ENCODE measurements around the gene FUCA2.

Gene FUCA2

DNA sequence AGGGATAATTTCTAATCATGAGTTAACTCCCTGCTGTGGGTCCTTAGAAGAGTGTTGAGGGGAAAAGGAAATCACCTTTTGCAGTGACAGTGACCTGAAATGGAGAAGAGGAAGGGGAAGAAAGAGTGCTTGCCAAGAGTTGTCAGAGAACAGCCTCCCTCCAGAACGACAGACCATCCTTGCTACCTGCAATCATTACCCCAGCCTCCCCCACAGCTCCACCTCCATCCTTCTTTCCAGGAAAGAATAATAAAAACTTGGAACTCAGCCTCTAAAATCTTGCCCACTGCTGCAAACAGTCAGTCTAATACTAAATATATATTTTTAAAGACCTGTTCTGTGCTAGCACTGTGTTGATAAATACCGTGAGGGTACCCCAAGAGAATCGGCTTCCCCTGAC, 28.7 kb upstream of the FUCA2 start (continued):
- TF ChIP-seq, protein P1, sequence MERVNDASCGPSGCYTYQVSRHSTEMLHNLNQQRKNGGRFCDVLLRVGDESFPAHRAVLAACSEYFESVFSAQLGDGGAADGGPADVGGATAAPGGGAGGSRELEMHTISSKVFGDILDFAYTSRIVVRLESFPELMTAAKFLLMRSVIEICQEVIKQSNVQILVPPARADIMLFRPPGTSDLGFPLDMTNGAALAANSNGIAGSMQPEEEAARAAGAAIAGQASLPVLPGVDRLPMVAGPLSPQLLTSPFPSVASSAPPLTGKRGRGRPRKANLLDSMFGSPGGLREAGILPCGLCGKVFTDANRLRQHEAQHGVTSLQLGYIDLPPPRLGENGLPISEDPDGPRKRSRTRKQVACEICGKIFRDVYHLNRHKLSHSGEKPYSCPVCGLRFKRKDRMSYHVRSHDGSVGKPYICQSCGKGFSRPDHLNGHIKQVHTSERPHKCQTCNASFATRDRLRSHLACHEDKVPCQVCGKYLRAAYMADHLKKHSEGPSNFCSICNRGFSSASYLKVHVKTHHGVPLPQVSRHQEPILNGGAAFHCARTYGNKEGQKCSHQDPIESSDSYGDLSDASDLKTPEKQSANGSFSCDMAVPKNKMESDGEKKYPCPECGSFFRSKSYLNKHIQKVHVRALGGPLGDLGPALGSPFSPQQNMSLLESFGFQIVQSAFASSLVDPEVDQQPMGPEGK (CRISPR knock-in tag; IDR thresholded peaks at IDR 0.05; ENCODE audit: borderline replicate concordance), result no peak
- no peak for TF ChIP-seq CSDC2 (CRISPR knock-in tag; IDR thresholded peaks at IDR 0.05)

DNA sequence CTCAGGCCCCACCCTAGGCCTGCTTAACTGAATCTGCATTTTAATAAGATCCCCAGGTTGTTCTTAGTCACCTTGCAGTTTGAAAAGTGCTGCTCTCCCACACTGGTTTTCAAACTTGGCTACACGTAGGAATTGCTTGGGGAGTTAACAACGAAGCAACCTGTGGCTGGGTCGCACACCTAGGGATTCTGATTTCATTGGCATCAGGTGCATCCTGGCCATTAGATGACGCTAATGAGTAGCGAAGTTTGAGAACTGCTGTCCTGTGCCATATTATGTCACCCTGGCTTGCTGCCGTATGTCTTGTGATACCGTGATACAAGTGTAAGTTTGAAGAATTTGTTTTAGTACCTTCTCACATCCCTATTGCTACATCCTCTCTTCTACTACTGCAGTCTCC, 28.2 kb upstream of the FUCA2 start:
- ATAC-seq, result no peak
- TF ChIP-seq ARNTL (CRISPR knock-in tag; IDR thresholded peaks at IDR 0.05; ENCODE audit: borderline replicate concordance, low read depth), result no peak
- TF ChIP-seq PPARA (CRISPR knock-in tag; IDR thresholded peaks at IDR 0.05; ENCODE audit: borderline replicate concordance), result no peak
- TF ChIP-seq, protein P2, sequence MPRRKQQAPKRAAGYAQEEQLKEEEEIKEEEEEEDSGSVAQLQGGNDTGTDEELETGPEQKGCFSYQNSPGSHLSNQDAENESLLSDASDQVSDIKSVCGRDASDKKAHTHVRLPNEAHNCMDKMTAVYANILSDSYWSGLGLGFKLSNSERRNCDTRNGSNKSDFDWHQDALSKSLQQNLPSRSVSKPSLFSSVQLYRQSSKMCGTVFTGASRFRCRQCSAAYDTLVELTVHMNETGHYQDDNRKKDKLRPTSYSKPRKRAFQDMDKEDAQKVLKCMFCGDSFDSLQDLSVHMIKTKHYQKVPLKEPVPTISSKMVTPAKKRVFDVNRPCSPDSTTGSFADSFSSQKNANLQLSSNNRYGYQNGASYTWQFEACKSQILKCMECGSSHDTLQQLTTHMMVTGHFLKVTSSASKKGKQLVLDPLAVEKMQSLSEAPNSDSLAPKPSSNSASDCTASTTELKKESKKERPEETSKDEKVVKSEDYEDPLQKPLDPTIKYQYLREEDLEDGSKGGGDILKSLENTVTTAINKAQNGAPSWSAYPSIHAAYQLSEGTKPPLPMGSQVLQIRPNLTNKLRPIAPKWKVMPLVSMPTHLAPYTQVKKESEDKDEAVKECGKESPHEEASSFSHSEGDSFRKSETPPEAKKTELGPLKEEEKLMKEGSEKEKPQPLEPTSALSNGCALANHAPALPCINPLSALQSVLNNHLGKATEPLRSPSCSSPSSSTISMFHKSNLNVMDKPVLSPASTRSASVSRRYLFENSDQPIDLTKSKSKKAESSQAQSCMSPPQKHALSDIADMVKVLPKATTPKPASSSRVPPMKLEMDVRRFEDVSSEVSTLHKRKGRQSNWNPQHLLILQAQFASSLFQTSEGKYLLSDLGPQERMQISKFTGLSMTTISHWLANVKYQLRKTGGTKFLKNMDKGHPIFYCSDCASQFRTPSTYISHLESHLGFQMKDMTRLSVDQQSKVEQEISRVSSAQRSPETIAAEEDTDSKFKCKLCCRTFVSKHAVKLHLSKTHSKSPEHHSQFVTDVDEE (CRISPR knock-in tag; IDR thresholded peaks at IDR 0.05), result no peak
- TF ChIP-seq CSDC2 (CRISPR knock-in tag; IDR thresholded peaks at IDR 0.05), result no peak
- TF ChIP-seq ZNF565 (CRISPR knock-in tag; conservative IDR thresholded peaks at IDR 0.05; ENCODE audit: low read depth), result no peak
- no peak for TF ChIP-seq TOX (CRISPR knock-in tag; IDR thresholded peaks at IDR 0.05; ENCODE audit: borderline replicate concordance)
- no peak for TF ChIP-seq ISL1 (CRISPR knock-in tag; IDR thresholded peaks at IDR 0.05)
- no peak for TF ChIP-seq TCF4 (CRISPR knock-in tag; IDR thresholded peaks at IDR 0.05; ENCODE audit: borderline replicate concordance)

DNA sequence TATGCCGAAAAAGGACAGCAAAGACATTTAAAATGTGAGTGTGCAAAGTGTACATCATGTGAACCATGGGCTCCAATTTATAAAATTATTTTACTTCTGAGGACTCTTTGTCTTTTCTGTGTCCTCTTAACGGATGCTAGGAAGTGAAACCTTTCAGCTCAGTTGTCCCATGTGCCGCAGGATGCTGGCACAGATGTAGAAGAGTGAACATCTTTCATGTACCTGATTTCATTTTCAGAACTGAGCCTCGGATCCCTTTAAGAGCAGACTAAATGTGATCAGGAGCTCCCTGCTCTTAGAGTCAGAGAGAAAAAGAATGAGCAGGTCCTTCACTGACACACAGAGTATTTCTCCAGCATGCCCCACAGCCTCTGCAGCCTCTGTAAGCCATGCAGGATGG, 27.6 kb upstream of the FUCA2 start:
- TF ChIP-seq, protein P3, sequence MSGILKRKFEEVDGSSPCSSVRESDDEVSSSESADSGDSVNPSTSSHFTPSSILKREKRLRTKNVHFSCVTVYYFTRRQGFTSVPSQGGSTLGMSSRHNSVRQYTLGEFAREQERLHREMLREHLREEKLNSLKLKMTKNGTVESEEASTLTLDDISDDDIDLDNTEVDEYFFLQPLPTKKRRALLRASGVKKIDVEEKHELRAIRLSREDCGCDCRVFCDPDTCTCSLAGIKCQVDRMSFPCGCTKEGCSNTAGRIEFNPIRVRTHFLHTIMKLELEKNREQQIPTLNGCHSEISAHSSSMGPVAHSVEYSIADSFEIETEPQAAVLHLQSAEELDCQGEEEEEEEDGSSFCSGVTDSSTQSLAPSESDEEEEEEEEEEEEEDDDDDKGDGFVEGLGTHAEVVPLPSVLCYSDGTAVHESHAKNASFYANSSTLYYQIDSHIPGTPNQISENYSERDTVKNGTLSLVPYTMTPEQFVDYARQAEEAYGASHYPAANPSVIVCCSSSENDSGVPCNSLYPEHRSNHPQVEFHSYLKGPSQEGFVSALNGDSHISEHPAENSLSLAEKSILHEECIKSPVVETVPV (CRISPR knock-in tag; IDR thresholded peaks at IDR 0.05), result no peak
- TF ChIP-seq SNAI2 (CRISPR knock-in tag; IDR thresholded peaks at IDR 0.05), result no peak
- TF ChIP-seq, protein P1 (CRISPR knock-in tag; IDR thresholded peaks at IDR 0.05; ENCODE audit: borderline replicate concordance), result no peak
- no peak for TF ChIP-seq ZNF8 (CRISPR knock-in tag; IDR thresholded peaks at IDR 0.05)
- TF ChIP-seq TCF4 (CRISPR knock-in tag; IDR thresholded peaks at IDR 0.05; ENCODE audit: borderline replicate concordance), result no peak
- no peak for TF ChIP-seq ZNF565 (CRISPR knock-in tag; conservative IDR thresholded peaks at IDR 0.05; ENCODE audit: low read depth)
- TF ChIP-seq ZFP3 (CRISPR knock-in tag; IDR thresholded peaks at IDR 0.05), result no peak
- TF ChIP-seq, protein P2 (CRISPR knock-in tag; IDR thresholded peaks at IDR 0.05), result no peak
- TF ChIP-seq ZFP30 (CRISPR knock-in tag; IDR thresholded peaks at IDR 0.05), result no peak
- TF ChIP-seq GLIS3 (CRISPR knock-in tag; IDR thresholded peaks at IDR 0.05), result no peak
- no peak for TF ChIP-seq RARB (CRISPR knock-in tag; IDR thresholded peaks at IDR 0.05)
- ATAC-seq, result no peak

DNA sequence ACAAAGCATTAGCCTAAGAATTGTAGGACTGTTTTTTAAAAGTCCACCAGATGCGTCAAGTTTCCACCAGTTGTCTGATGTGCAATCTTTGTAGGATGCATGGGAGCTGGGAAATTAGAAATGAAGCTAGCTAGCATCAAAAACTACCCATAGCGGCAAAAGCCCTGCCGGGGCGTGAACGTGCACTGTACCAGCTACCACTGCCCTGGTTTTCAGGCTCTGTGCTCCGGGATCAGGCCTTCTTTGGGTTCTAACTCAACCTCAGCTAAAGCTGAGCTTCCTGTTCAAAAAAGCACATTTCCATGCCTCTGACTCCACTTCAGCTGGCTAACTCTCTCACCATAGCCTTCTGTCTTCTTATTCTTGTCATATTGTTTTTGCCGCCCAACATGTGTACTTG, 26.9 kb upstream of the FUCA2 start:
- no peak for ATAC-seq
- TF ChIP-seq PPARA (CRISPR knock-in tag; IDR thresholded peaks at IDR 0.05; ENCODE audit: borderline replicate concordance) (no peak), GLIS3 (CRISPR knock-in tag; IDR thresholded peaks at IDR 0.05) (no peak), TCF4 (CRISPR knock-in tag; IDR thresholded peaks at IDR 0.05; ENCODE audit: borderline replicate concordance) (no peak), OSR1 (CRISPR knock-in tag; IDR thresholded peaks at IDR 0.05) (no peak), ISL1 (CRISPR knock-in tag; IDR thresholded peaks at IDR 0.05) (no peak), ZNF565 (CRISPR knock-in tag; conservative IDR thresholded peaks at IDR 0.05; ENCODE audit: low read depth) (no peak), ZNF8 (CRISPR knock-in tag; IDR thresholded peaks at IDR 0.05) (no peak), SNAI2 (CRISPR knock-in tag; IDR thresholded peaks at IDR 0.05) (no peak), CSDC2 (CRISPR knock-in tag; IDR thresholded peaks at IDR 0.05) (no peak), ZNF70 (CRISPR knock-in tag; IDR thresholded peaks at IDR 0.05) (no peak)
- TF ChIP-seq, protein P1 (CRISPR knock-in tag; IDR thresholded peaks at IDR 0.05; ENCODE audit: borderline replicate concordance), result no peak
- TF ChIP-seq, protein P4, sequence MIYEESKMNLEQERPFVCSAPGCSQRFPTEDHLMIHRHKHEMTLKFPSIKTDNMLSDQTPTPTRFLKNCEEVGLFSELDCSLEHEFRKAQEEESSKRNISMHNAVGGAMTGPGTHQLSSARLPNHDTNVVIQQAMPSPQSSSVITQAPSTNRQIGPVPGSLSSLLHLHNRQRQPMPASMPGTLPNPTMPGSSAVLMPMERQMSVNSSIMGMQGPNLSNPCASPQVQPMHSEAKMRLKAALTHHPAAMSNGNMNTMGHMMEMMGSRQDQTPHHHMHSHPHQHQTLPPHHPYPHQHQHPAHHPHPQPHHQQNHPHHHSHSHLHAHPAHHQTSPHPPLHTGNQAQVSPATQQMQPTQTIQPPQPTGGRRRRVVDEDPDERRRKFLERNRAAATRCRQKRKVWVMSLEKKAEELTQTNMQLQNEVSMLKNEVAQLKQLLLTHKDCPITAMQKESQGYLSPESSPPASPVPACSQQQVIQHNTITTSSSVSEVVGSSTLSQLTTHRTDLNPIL (CRISPR knock-in tag; IDR thresholded peaks at IDR 0.05; ENCODE audit: low read depth), result no peak

Data from SK-N-SH treated with all-trans-retinoic acid at 6 μM for 48 hours (cell line).